Panc1 (cell line): ENCODE measurements around the gene ASXL1. TPM values are rescaled to one million over a fixed set of nuclear protein-coding genes. Genes with fewer than 3 reads are reported as not detected.

Source experiments
- ATAC-seq: fragments of 200-7000 bp; cut with Tn5 transposase; 2 replicates; pipeline ENCODE4 v1.9.1; 2020; ENCODE audit warnings: mild to moderate bottlenecking, moderate library complexity
- BruUV-seq: library from RNA; stranded (reverse); fragments of 400-500 nt; replicated peaks from 2 replicates; lab custom pipeline; 2021; lab: Mats Ljungman, UMichigan
- CTCF ChIA-PET: fragments of 300-600 bp; sonication (Branson Sonifier 250); formaldehyde crosslinking; loops from one replicate; lab custom pipeline; 2022; ENCODE audit warnings: antibody characterized with exemption; lab: Charles Lee
- POLR2A ChIA-PET: fragments of 300-600 bp; sonication (Branson Sonifier 250); formaldehyde crosslinking; loops from one replicate; lab custom pipeline; 2022; ENCODE audit warnings: antibody characterized with exemption; lab: Charles Lee
- DNase-seq: peaks from one replicate; pipeline ENCODE4 v3.0.0-alpha.2; 2010; ENCODE audit warnings: low read depth, low spot score
- H3K27ac ChIP-seq: 2 replicates; pipeline ENCODE4 v1.5.1; 2011; ENCODE audit warnings: mild to moderate bottlenecking, low read length, inconsistent platforms
- H3K27me3 ChIP-seq: fragments of 200-500 bp; sonication (Bioruptor generic); 2 replicates; pipeline ENCODE4 v1.6.0; 2014; ENCODE audit warnings: low read length, inconsistent platforms; ENCODE audit not compliant: control insufficient read depth, insufficient read depth
- H3K36me3 ChIP-seq: fragments of 200-500 bp; sonication (Bioruptor generic); 2 replicates; pipeline ENCODE4 v1.5.1; 2014; ENCODE audit warnings: inconsistent platforms, mild to moderate bottlenecking, low read length, moderate library complexity; ENCODE audit not compliant: control insufficient read depth, insufficient read depth
- H3K4me1 ChIP-seq: 2 replicates; pipeline ENCODE4 v1.5.1; 2011; ENCODE audit warnings: inconsistent platforms, mild to moderate bottlenecking, low read length, moderate library complexity; ENCODE audit not compliant: control insufficient read depth, insufficient read depth
- H3K4me3 ChIP-seq, 2 experiments: 2 replicates each; pipeline ENCODE4 v1.5.1; 2011 to 2012; ENCODE audit warnings: low read depth in 2 of 2, low read length in 2 of 2, mild to moderate bottlenecking in 2 of 2, inconsistent platforms in 1 of 2, moderate library complexity in 1 of 2
- H3K9me3 ChIP-seq: fragments of 200-500 bp; sonication (Bioruptor generic); 2 replicates; pipeline ENCODE4 v1.5.1; 2014; ENCODE audit warnings: low read depth, mild to moderate bottlenecking, inconsistent platforms, low read length, moderate library complexity; ENCODE audit not compliant: control insufficient read depth, insufficient read depth
- CTCF ChIP-seq: fragments of 450-650 bp; IDR thresholded peaks from 2 replicates; pipeline ENCODE4 v1.5.1; 2017; ENCODE audit warnings: mild to moderate bottlenecking
- POLR2AphosphoS5 ChIP-seq: IDR thresholded peaks from 2 replicates; pipeline ENCODE4 v1.6.1; 2012; ENCODE audit warnings: mild to moderate bottlenecking, low read depth, low read length, moderate library complexity
- SIN3A ChIP-seq: IDR thresholded peaks from 2 replicates; pipeline ENCODE4 v1.6.1; 2012; ENCODE audit warnings: low read depth, mild to moderate bottlenecking, low read length, moderate library complexity, borderline replicate concordance; ENCODE audit not compliant: insufficient read depth
- TCF7L2 ChIP-seq: IDR thresholded peaks from 2 replicates; pipeline ENCODE4 v1.6.1; 2011; ENCODE audit warnings: mild to moderate bottlenecking, low read depth, low read length, inconsistent platforms
- in situ Hi-C: cut with HindIII; loops from 2 replicates; pipeline ENCODE4 v1.10.0; 2016; ENCODE audit warnings: low sequenced_read_pairs, low pct_unique_long_range_greater_than_20kb
- intact Hi-C: fragments of 100-400 bp; cut with micrococcal nuclease; formaldehyde crosslinking; loops from one replicate; pipeline ENCODE4 v1.10.0; 2022; ENCODE audit not compliant: unreplicated experiment
- total RNA-seq: library from RNA; stranded (reverse); gene quantifications from one replicate; pipeline ENCODE4 v1.2.1, GENCODE V29; 2021; ENCODE audit not compliant: unreplicated experiment
- TF ChIP-seq, protein P1 (sequence below), 2 experiments: IDR thresholded peaks; 2 replicates each; pipeline ENCODE4 v1.6.1; 2011 to 2012; ENCODE audit warnings: low read depth in 2 of 2, control low read depth in 1 of 2, low read length in 1 of 2, mild to moderate bottlenecking in 1 of 2, moderate library complexity in 1 of 2; ENCODE audit not compliant: insufficient read depth in 1 of 2

The ASXL1 gene
- total RNA-seq, 1 experiment from 2014 or later, result 205 TPM

- Histone ChIP-seq H3K4me1 (peaks cover 23% of the 10 kb centered on the region), H3K27me3 (no peaks in the 10 kb centered on the region), H3K27ac (peak overlapping the region; percentile 67), H3K4me3 (0 out of 4 replicates have a peak overlapping the region, but pooled peaks of 1 of the 2 experiments have one; percentile 6), H3K9me3 (no peaks in the 10 kb centered on the region), H3K36me3 (peaks cover 13% of the 10 kb centered on the region)
- ATAC-seq (peak; percentile 98), DNase-seq (peak; percentile 94)
- TSS peak; percentile 38 for BruUV-seq
- POLR2A ChIA-PET, result interaction anchor here (0.7 kb wide), 1 partner anchor 1059 kb away, joined by 9 read pairs; no protein-coding TSS in a partner anchor
- CTCF ChIA-PET, result no interaction called here
- intact Hi-C loops, result no loop called here
- in situ Hi-C loops, result no loop called here
- TF ChIP-seq TCF7L2 (no peak), POLR2AphosphoS5 (peak; percentile 49; the same call in 1 of the 2 replicates)
These were observed 32.2 kb upstream of the ASXL1 start for GRCh38 chr20:32325706-32326503.

GRCh38 chr20:32326504-32326845 is 31.7 kb upstream of the ASXL1 start:
- POLR2A ChIA-PET, result no interaction called here
- no TSS peak for BruUV-seq
- no peaks in the 10 kb centered on the region for H3K27me3 ChIP-seq
- H3K9me3 ChIP-seq, result no peaks in the 10 kb centered on the region
- CTCF ChIA-PET, result no interaction called here
- peaks cover 23% of the 10 kb centered on the region for H3K4me1 ChIP-seq
- ATAC-seq, result peak; percentile 42; the same call in 1 of the 2 replicates
- peak; percentile 74 for DNase-seq
- H3K27ac ChIP-seq, result peak overlapping the region; percentile 67
- peaks cover 14% of the 10 kb centered on the region for H3K36me3 ChIP-seq
- no peak for TF ChIP-seq TCF7L2
- TF ChIP-seq SIN3A, result no peak
- no peak for TF ChIP-seq CTCF
- no peak for TF ChIP-seq POLR2AphosphoS5
- TF ChIP-seq, protein P1, sequence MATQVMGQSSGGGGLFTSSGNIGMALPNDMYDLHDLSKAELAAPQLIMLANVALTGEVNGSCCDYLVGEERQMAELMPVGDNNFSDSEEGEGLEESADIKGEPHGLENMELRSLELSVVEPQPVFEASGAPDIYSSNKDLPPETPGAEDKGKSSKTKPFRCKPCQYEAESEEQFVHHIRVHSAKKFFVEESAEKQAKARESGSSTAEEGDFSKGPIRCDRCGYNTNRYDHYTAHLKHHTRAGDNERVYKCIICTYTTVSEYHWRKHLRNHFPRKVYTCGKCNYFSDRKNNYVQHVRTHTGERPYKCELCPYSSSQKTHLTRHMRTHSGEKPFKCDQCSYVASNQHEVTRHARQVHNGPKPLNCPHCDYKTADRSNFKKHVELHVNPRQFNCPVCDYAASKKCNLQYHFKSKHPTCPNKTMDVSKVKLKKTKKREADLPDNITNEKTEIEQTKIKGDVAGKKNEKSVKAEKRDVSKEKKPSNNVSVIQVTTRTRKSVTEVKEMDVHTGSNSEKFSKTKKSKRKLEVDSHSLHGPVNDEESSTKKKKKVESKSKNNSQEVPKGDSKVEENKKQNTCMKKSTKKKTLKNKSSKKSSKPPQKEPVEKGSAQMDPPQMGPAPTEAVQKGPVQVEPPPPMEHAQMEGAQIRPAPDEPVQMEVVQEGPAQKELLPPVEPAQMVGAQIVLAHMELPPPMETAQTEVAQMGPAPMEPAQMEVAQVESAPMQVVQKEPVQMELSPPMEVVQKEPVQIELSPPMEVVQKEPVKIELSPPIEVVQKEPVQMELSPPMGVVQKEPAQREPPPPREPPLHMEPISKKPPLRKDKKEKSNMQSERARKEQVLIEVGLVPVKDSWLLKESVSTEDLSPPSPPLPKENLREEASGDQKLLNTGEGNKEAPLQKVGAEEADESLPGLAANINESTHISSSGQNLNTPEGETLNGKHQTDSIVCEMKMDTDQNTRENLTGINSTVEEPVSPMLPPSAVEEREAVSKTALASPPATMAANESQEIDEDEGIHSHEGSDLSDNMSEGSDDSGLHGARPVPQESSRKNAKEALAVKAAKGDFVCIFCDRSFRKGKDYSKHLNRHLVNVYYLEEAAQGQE (IDR thresholded peaks at IDR 0.05; ENCODE audit: insufficient read depth in 1 of 2, low read depth in 2 of 2, low read length in 1 of 2), result no peak
- in situ Hi-C loops, result no loop called here
- intact Hi-C loops, result no loop called here
- H3K4me3 ChIP-seq, result no peak overlapping the region

- Histone ChIP-seq H3K4me1 (peaks cover 23% of the 10 kb centered on the region), H3K4me3 (no peak overlapping the region), H3K27ac (peak overlapping the region; percentile 67), H3K27me3 (no peaks in the 10 kb centered on the region), H3K36me3 (peaks cover 18% of the 10 kb centered on the region), H3K9me3 (no peaks in the 10 kb centered on the region)
- TF ChIP-seq, protein P1 (IDR thresholded peaks at IDR 0.05; ENCODE audit: insufficient read depth in 1 of 2, low read depth in 2 of 2, low read length in 1 of 2), result no peak
- TF ChIP-seq POLR2AphosphoS5 (no peak), TCF7L2 (no peak), CTCF (no peak), SIN3A (no peak)
- ChIA-PET POLR2A (no interaction called here), CTCF (no interaction called here)
- intact Hi-C loops (no loop called here), in situ Hi-C loops (no loop called here)
- ATAC-seq (no peak), DNase-seq (no peak)
- no TSS peak for BruUV-seq
These were observed 30.9 kb upstream of the ASXL1 start for GRCh38 chr20:32327087-32327681.
